MM.1S (cell line): Measurements from ENCODE around the gene PRM3.
A peak's percentile ranks its signal among the peaks of the same experiment; 100 is the strongest.

ENCODE experiments used
- DNase-seq: peaks from one replicate; pipeline ENCODE4 v3.0.0-alpha.2; 2015
- H2AFZ ChIP-seq: fragments of 300-600 bp; sonication (generic); 2 replicates; pipeline ENCODE4 v1.6.0; 2016; ENCODE audit warnings: antibody characterized with exemption, low read length
- H3F3A ChIP-seq: fragments of 300-600 bp; sonication (generic); 2 replicates; pipeline ENCODE4 v1.6.1; 2016; ENCODE audit warnings: mild to moderate bottlenecking, antibody characterized with exemption, low read length, moderate library complexity, mixed read lengths; ENCODE audit not compliant: insufficient read depth
- H3K27ac ChIP-seq: fragments of 300-600 bp; sonication (generic); 2 replicates; pipeline ENCODE4 v1.5.1; 2016; ENCODE audit warnings: mild to moderate bottlenecking, low read length
- H3K27me3 ChIP-seq: fragments of 300-600 bp; sonication (generic); replicated peaks from 2 replicates; pipeline ENCODE4 v1.6.0; 2016; ENCODE audit warnings: low read length; ENCODE audit not compliant: insufficient read depth
- H3K36me3 ChIP-seq: fragments of 300-600 bp; sonication (generic); replicated peaks from 2 replicates; pipeline ENCODE4 v1.6.1; 2016; ENCODE audit warnings: mild to moderate bottlenecking, low read length, mixed read lengths; ENCODE audit not compliant: insufficient read depth
- H3K4me1 ChIP-seq: fragments of 300-600 bp; sonication (generic); 2 replicates; pipeline ENCODE4 v1.6.1; 2016; ENCODE audit warnings: low read length, mixed read lengths
- H3K4me2 ChIP-seq: fragments of 300-600 bp; sonication (generic); 2 replicates; pipeline ENCODE4 v1.6.0; 2016; ENCODE audit warnings: low read depth, low read length
- H3K4me3 ChIP-seq: fragments of 300-600 bp; sonication (generic); 2 replicates; pipeline ENCODE4 v1.5.1; 2016; ENCODE audit warnings: low read length, mixed read lengths
- H3K79me2 ChIP-seq: fragments of 300-600 bp; sonication (generic); 2 replicates; pipeline ENCODE4 v1.6.1; 2016; ENCODE audit warnings: mixed run types, low read length, mixed read lengths
- H3K9ac ChIP-seq: fragments of 300-600 bp; sonication (generic); 2 replicates; pipeline ENCODE4 v1.6.1; 2016; ENCODE audit warnings: low read length, mixed read lengths
- H3K9me2 ChIP-seq: fragments of 300-600 bp; sonication (generic); replicated peaks from 2 replicates; pipeline ENCODE4 v1.6.1; 2016; ENCODE audit warnings: mild to moderate bottlenecking, low read length, mixed read lengths; ENCODE audit not compliant: insufficient read depth
- H3K9me3 ChIP-seq: fragments of 300-600 bp; sonication (generic); replicated peaks from 2 replicates; pipeline ENCODE4 v1.6.1; 2016; ENCODE audit warnings: mild to moderate bottlenecking, low read length, mixed read lengths; ENCODE audit not compliant: insufficient read depth
- H4K20me1 ChIP-seq: fragments of 300-600 bp; sonication (generic); 2 replicates; pipeline ENCODE4 v1.6.1; 2016; ENCODE audit warnings: mild to moderate bottlenecking, low read length, moderate library complexity, mixed read lengths; ENCODE audit not compliant: insufficient read depth
- CTCF ChIP-seq: fragments of 300-600 bp; sonication (generic); IDR thresholded peaks from 2 replicates; pipeline ENCODE4 v1.5.1; 2016; ENCODE audit warnings: antibody characterized with exemption, low read length, mixed read lengths
- EZH2 ChIP-seq: fragments of 300-600 bp; sonication (generic); optimal IDR thresholded peaks from 2 replicates; pipeline ENCODE3; 2017; ENCODE audit warnings: low read depth, mild to moderate bottlenecking, antibody characterized with exemption, low read length, mixed read lengths
- EZH2phosphoT487 ChIP-seq: fragments of 300-600 bp; sonication (generic); IDR thresholded peaks from 2 replicates; pipeline ENCODE4 v1.6.1; 2018; ENCODE audit warnings: antibody characterized with exemption, low read length

The PRM3 gene

GRCh38 chr16:11298143-11298900, 24.9 kb upstream of the PRM3 start:
- Histone ChIP-seq H3K9me3 (no peaks in the 10 kb centered on the region), H2AFZ (no peak overlapping the region), H3K4me1 (peaks cover 17% of the 10 kb centered on the region), H3K36me3 (no peaks in the 10 kb centered on the region), H3K9ac (no peak overlapping the region), H3K27ac (no peak overlapping the region), H3F3A (peaks cover 9% of the 10 kb centered on the region; the same call in 1 of the 2 replicates), H4K20me1 (no peaks in the 10 kb centered on the region), H3K79me2 (no peaks in the 10 kb centered on the region), H3K9me2 (no peaks in the 10 kb centered on the region), H3K27me3 (peaks cover 36% of the 10 kb centered on the region), H3K4me2 (no peak overlapping the region; the same call in 1 of the 2 replicates), H3K4me3 (no peak overlapping the region)
- DNase-seq: no peak
- TF ChIP-seq EZH2phosphoT487: no peak
- TF ChIP-seq CTCF: no peak
- TF ChIP-seq EZH2: no peak

GRCh38 chr16:11297492-11298142, 24.2 kb upstream of the PRM3 start:
- DNase-seq: peak; percentile 94
- peak overlapping the region; percentile 44 for H3K4me2 ChIP-seq
- no peaks in the 10 kb centered on the region for H3K36me3 ChIP-seq
- TF ChIP-seq EZH2phosphoT487 (no peak), CTCF (peak; percentile 41)
- H3K27ac ChIP-seq: no peak overlapping the region
- peak overlapping the region; percentile 13; the same call in 1 of the 2 replicates for H2AFZ ChIP-seq
- H3K9me2 ChIP-seq: no peaks in the 10 kb centered on the region
- H3K27me3 ChIP-seq: peaks cover 40% of the 10 kb centered on the region
- no peaks in the 10 kb centered on the region for H4K20me1 ChIP-seq
- peaks cover 4% of the 10 kb centered on the region; the same call in 1 of the 2 replicates for H3F3A ChIP-seq
- H3K9ac ChIP-seq: no peak overlapping the region
- peaks cover 13% of the 10 kb centered on the region for H3K4me1 ChIP-seq
- no peaks in the 10 kb centered on the region for H3K79me2 ChIP-seq
- H3K4me3 ChIP-seq: no peak overlapping the region
- no peaks in the 10 kb centered on the region for H3K9me3 ChIP-seq

- Histone ChIP-seq H4K20me1 (no peaks in the 10 kb centered on the region), H3K4me2 (peak overlapping the region; percentile 44), H3K27me3 (peaks cover 40% of the 10 kb centered on the region), H3K4me1 (peaks cover 13% of the 10 kb centered on the region), H3K9me3 (no peaks in the 10 kb centered on the region), H3K36me3 (no peaks in the 10 kb centered on the region), H3F3A (peaks cover 4% of the 10 kb centered on the region; the same call in 1 of the 2 replicates), H3K9me2 (no peaks in the 10 kb centered on the region), H3K9ac (no peak overlapping the region), H2AFZ (no peak overlapping the region), H3K27ac (no peak overlapping the region), H3K4me3 (no peak overlapping the region), H3K79me2 (no peaks in the 10 kb centered on the region)
- no peak for TF ChIP-seq CTCF
- no peak for TF ChIP-seq EZH2
- no peak for TF ChIP-seq EZH2phosphoT487
- DNase-seq: no peak
These were observed 23.5 kb upstream of the PRM3 start for GRCh38 chr16:11296706-11297491.
